ENCODE measurements around the gene TXNIP. TPM values are rescaled to one million over a fixed set of nuclear protein-coding genes. Genes with fewer than 3 reads are reported as not detected.

The TXNIP gene
- total and polyA plus RNA-seq, 8 donors = 105 to 491 (median 255) TPM

- Histone ChIP-seq H3K27me3 (no peaks in the 10 kb centered on the region), H3K4me3 (peak overlapping the region in 1 of 4 donors; percentile 27), H3K27ac (no peak overlapping the region), H3K9me3 (no peaks in the 10 kb centered on the region), H3K4me1 (no peaks in the 10 kb centered on the region), H3K36me3 (no peaks in the 10 kb centered on the region)
- intact Hi-C loops (cut with DNase I) = loop anchor here in 1 of 3 donors (10.0 kb wide), 1 partner anchor 125 kb away; no protein-coding TSS in a partner anchor
- no peak for DNase-seq
- peak; percentile 34 to 65 (median 42) for ATAC-seq
- 21 to 27% methylated on average over 32 to 43 of the region's 43 CpGs for WGBS, 2 donors
- no peak for TF ChIP-seq CTCF (IDR thresholded peaks at IDR 0.05)
- FAIRE-seq = no peak
Measured at GRCh38 chr1:146019231-146020057, 23.1 kb upstream of the TXNIP start.

GRCh38 chr1:146016891-146017290 is 20.5 kb upstream of the TXNIP start:
- WGBS, 2 donors = 69 to 84% methylated on average over 1 of the region's 1 CpG
- no peak for TF ChIP-seq CTCF (IDR thresholded peaks at IDR 0.05)
- intact Hi-C loops (cut with DNase I) = loop anchor here in 1 of 3 donors (10.0 kb wide), 1 partner anchor 122 kb away; no protein-coding TSS in a partner anchor
- FAIRE-seq (no peak), DNase-seq (no peak), ATAC-seq (no peak)
- Histone ChIP-seq H3K4me3 (no peak overlapping the region), H3K9me3 (no peaks in the 10 kb centered on the region), H3K27me3 (no peaks in the 10 kb centered on the region), H3K4me1 (peaks cover 0 to 9% (median 0%) of the 10 kb centered on the region in 3 donors), H3K27ac (no peak overlapping the region), H3K36me3 (no peaks in the 10 kb centered on the region)

- H3K4me1 ChIP-seq = peaks cover 0 to 9% (median 0%) of the 10 kb centered on the region in 3 donors
- 61 to 63% methylated on average over 6 of the region's 6 CpGs for WGBS, 2 donors
- FAIRE-seq = no peak
- intact Hi-C loops (cut with DNase I) = loop anchor here in 2 of 3 donors (5.0 to 10.0 kb wide), 4 partner anchors 36 to 171 kb away; partner anchors contain the start of gene NUDT17 (in 1 of the 2)
- H3K27me3 ChIP-seq = no peaks in the 10 kb centered on the region
- no peaks in the 10 kb centered on the region for H3K9me3 ChIP-seq
- no peak for DNase-seq
- ATAC-seq = no peak
- no peak overlapping the region for H3K4me3 ChIP-seq
- H3K27ac ChIP-seq = no peak overlapping the region
- H3K36me3 ChIP-seq = no peaks in the 10 kb centered on the region
- TF ChIP-seq CTCF (IDR thresholded peaks at IDR 0.05) = no peak
Measured at GRCh38 chr1:146013559-146013922, 17.2 kb upstream of the TXNIP start.

GRCh38 chr1:146012703-146013558 is 16.6 kb upstream of the TXNIP start:
- peaks cover 0 to 9% (median 0%) of the 10 kb centered on the region in 3 donors for H3K4me1 ChIP-seq
- no peaks in the 10 kb centered on the region for H3K36me3 ChIP-seq
- DNase-seq (peak in 1 of 6 donors; percentile 54), FAIRE-seq (peak; percentile 97), ATAC-seq (peak; percentile 77 to 91 (median 86))
- H3K4me3 ChIP-seq = no peak overlapping the region
- intact Hi-C loops (cut with DNase I) = loop anchor here in 2 of 3 donors (5.0 to 10.0 kb wide), 4 partner anchors 36 to 171 kb away; partner anchors contain the start of gene NUDT17 (in 1 of the 2)
- 1 to 2% methylated on average over 4 of the region's 4 CpGs for WGBS, 2 donors
- no peaks in the 10 kb centered on the region for H3K9me3 ChIP-seq
- no peak overlapping the region for H3K27ac ChIP-seq
- no peaks in the 10 kb centered on the region for H3K27me3 ChIP-seq
- peak in 3 of 4 donors; percentile 36 to 60 (median 51) for TF ChIP-seq CTCF (IDR thresholded peaks at IDR 0.05)
